HCT116 (cell line): ENCODE measurements around the gene GRIN1. TPM values are rescaled to one million over a fixed set of nuclear protein-coding genes. Genes with fewer than 3 reads are reported as not detected.

Experiments
- ATAC-seq: fragments of 200-7000 bp; cut with Tn5 transposase; 2 replicates; pipeline ENCODE4 v1.9.1; 2020; ENCODE audit warnings: mild to moderate bottlenecking, moderate library complexity
- BruUV-seq: library from RNA; stranded (reverse); fragments of 400-500 nt; replicated peaks from 2 replicates; lab custom pipeline; 2021; lab: Mats Ljungman, UMichigan
- CTCF ChIA-PET: fragments of 300-600 bp; sonication (Branson Sonifier 250); formaldehyde crosslinking; loops from one replicate; lab custom pipeline; 2021; ENCODE audit warnings: antibody characterized with exemption; lab: Charles Lee
- POLR2A ChIA-PET: fragments of 300-600, 350-600 bp; sonication (Branson Sonifier 250); formaldehyde crosslinking; loops from one replicate; lab custom pipeline; 2021; ENCODE audit warnings: antibody characterized with exemption; lab: Charles Lee
- RAD21 ChIA-PET, 2 experiments: fragments of 300-600 bp; sonication (Branson Sonifier 250); formaldehyde crosslinking; loops; one replicate each; lab custom pipeline; 2023; ENCODE audit warnings: low total read pairs in 2 of 2; ENCODE audit not compliant: uncharacterized antibody in 2 of 2, unreplicated experiment in 2 of 2, low non-redundant PET in 1 of 2; lab: Charles Lee
- DNase-seq: peaks from one replicate; pipeline ENCODE4 v3.0.0-alpha.2; 2010; ENCODE audit warnings: low read depth, low spot score
- H2AFZ ChIP-seq: fragments of 200-600 bp; shearing (Covaris generic), sonication (generic); 2 replicates; pipeline ENCODE4 v1.6.1; 2017; ENCODE audit warnings: low read depth, mixed run types, mixed read lengths, antibody characterized with exemption, low read length; ENCODE audit not compliant: poor library complexity, severe bottlenecking
- H3K27ac ChIP-seq: 2 replicates; pipeline ENCODE4 v1.5.1; 2012; ENCODE audit warnings: low read depth, low read length
- H3K27me3 ChIP-seq: fragments of 200-600 bp; sonication (generic); 2 replicates; pipeline ENCODE4 v1.6.1; 2016; ENCODE audit warnings: mixed run types, low read length, mixed read lengths; ENCODE audit not compliant: insufficient read depth
- H3K36me3 ChIP-seq, 2 experiments: fragments of 200-500 bp in 1 of 2; fragments of 200-600 bp in 1 of 2; sonication (Bioruptor generic) in 1 of 2; sonication (generic) in 1 of 2; 2 replicates each; pipeline versions ENCODE4 v1.5.1 to v1.6.1; 2014 to 2016; ENCODE audit warnings: low read length in 2 of 2, inconsistent platforms in 1 of 2, mixed read lengths in 1 of 2, mixed run types in 1 of 2; ENCODE audit not compliant: insufficient read depth in 2 of 2, control insufficient read depth in 1 of 2
- H3K4me1 ChIP-seq, 2 experiments: fragments of 200-600 bp in 1 of 2; sonication (generic) in 1 of 2; 2 replicates each; pipeline versions ENCODE4 v1.5.1 to v1.6.1; 2012 to 2017; ENCODE audit warnings: low read length in 2 of 2, inconsistent platforms in 1 of 2, mild to moderate bottlenecking in 1 of 2, mixed read lengths in 1 of 2, mixed run types in 1 of 2, moderate library complexity in 1 of 2; ENCODE audit not compliant: insufficient read depth in 2 of 2, control insufficient read depth in 1 of 2
- H3K4me2 ChIP-seq: fragments of 200-600 bp; sonication (generic); 2 replicates; pipeline ENCODE4 v1.6.1; 2017; ENCODE audit warnings: mixed run types, low read length, mixed read lengths
- H3K4me3 ChIP-seq, 2 experiments: fragments of 200-600 bp in 1 of 2; sonication (generic) in 1 of 2; replicated peaks in 1 of 2; 2 replicates each; pipeline ENCODE4 v1.5.1; 2011 to 2016; ENCODE audit warnings: low read length in 2 of 2, control low read depth in 1 of 2, low read depth in 1 of 2, mild to moderate bottlenecking in 1 of 2, mixed read lengths in 1 of 2, mixed run types in 1 of 2
- H3K79me2 ChIP-seq: fragments of 200-600 bp; sonication (generic); 2 replicates; pipeline ENCODE4 v1.6.1; 2017; ENCODE audit warnings: mild to moderate bottlenecking, mixed run types, low read length, moderate library complexity, mixed read lengths; ENCODE audit not compliant: insufficient read depth
- H3K9ac ChIP-seq: fragments of 200-600 bp; sonication (generic); 2 replicates; pipeline ENCODE4 v1.6.1; 2016; ENCODE audit warnings: low read length, mixed read lengths
- H3K9me2 ChIP-seq: fragments of 200-600 bp; sonication (generic), shearing (Covaris generic); 2 replicates; pipeline ENCODE4 v1.6.1; 2017; ENCODE audit warnings: mixed run types, mild to moderate bottlenecking, moderate library complexity; ENCODE audit not compliant: insufficient read depth
- H3K9me3 ChIP-seq, 2 experiments: fragments of 200-500 bp in 1 of 2; fragments of 200-600 bp in 1 of 2; sonication (Bioruptor generic) in 1 of 2; sonication (generic) in 1 of 2; 2 replicates each; pipeline ENCODE4 v1.6.1; 2014 to 2017; ENCODE audit warnings: low read length in 2 of 2, mixed read lengths in 2 of 2, inconsistent platforms in 1 of 2, low read depth in 1 of 2, mild to moderate bottlenecking in 1 of 2, mixed run types in 1 of 2, moderate library complexity in 1 of 2; ENCODE audit not compliant: control insufficient read depth in 1 of 2, insufficient read depth in 1 of 2
- H4K20me1 ChIP-seq: fragments of 200-600 bp; sonication (generic), shearing (Covaris generic); 2 replicates; pipeline ENCODE4 v1.6.1; 2017; ENCODE audit warnings: mixed run types, mild to moderate bottlenecking, moderate library complexity; ENCODE audit not compliant: insufficient read depth
- CBX3 ChIP-seq: IDR thresholded peaks from 2 replicates; pipeline ENCODE4 v1.6.1; 2012; ENCODE audit warnings: low read depth
- CEBPB ChIP-seq: IDR thresholded peaks from 2 replicates; pipeline ENCODE4 v1.6.1; 2012; ENCODE audit warnings: low read depth
- ELF1 ChIP-seq: IDR thresholded peaks from 2 replicates; pipeline ENCODE4 v1.6.1; 2012; ENCODE audit warnings: low read depth, borderline replicate concordance
- EZH2 ChIP-seq: fragments of 200-600 bp; sonication (generic); IDR thresholded peaks from 2 replicates; pipeline ENCODE4 v1.6.1; 2017; ENCODE audit warnings: antibody characterized with exemption, mixed run types
- EZH2phosphoT487 ChIP-seq: fragments of 200-600 bp; IDR thresholded peaks from 2 replicates; pipeline ENCODE4 v1.6.1; 2018; ENCODE audit warnings: antibody characterized with exemption, borderline replicate concordance
- FOSL1 ChIP-seq: IDR thresholded peaks from 2 replicates; pipeline ENCODE4 v1.6.1; 2012; ENCODE audit warnings: low read depth
- POLR2A ChIP-seq: IDR thresholded peaks from 2 replicates; pipeline ENCODE4 v1.7.0; 2011; ENCODE audit warnings: borderline replicate concordance; ENCODE audit not compliant: insufficient read depth, insufficient read length; ENCODE audit errors: extremely low read depth
- POLR2AphosphoS5 ChIP-seq: IDR thresholded peaks from 2 replicates; pipeline ENCODE4 v1.6.1; 2011; ENCODE audit warnings: mild to moderate bottlenecking, low read depth, low read length, moderate library complexity
- RAD21 ChIP-seq: IDR thresholded peaks from 2 replicates; pipeline ENCODE4 v1.6.1; 2012; ENCODE audit warnings: low read depth, mild to moderate bottlenecking
- SRF ChIP-seq: IDR thresholded peaks from 2 replicates; pipeline ENCODE4 v1.6.1; 2012; ENCODE audit warnings: low read depth
- TCF7L2 ChIP-seq: IDR thresholded peaks from 2 replicates; pipeline ENCODE4 v1.7.0; 2011; ENCODE audit warnings: borderline replicate concordance, inconsistent platforms; ENCODE audit not compliant: insufficient read depth, insufficient read length; ENCODE audit errors: extremely low read depth
- ZNF274 ChIP-seq: fragments of 200-500 bp; sonication (Bioruptor generic); IDR thresholded peaks from 2 replicates; pipeline ENCODE4 v1.6.1; 2014; ENCODE audit warnings: mild to moderate bottlenecking, low read depth, low read length, inconsistent platforms
- intact Hi-C: fragments of 100-400 bp; cut with micrococcal nuclease; formaldehyde crosslinking; loops from 2 replicates; pipeline ENCODE4 v1.10.0; 2022
- total RNA-seq: library from RNA; stranded (reverse); gene quantifications from one replicate; pipeline ENCODE4 v1.2.1, GENCODE V29; 2021; ENCODE audit not compliant: unreplicated experiment
- TF ChIP-seq, protein P1 (sequence below): IDR thresholded peaks from 2 replicates; pipeline ENCODE4 v1.6.1; 2011; ENCODE audit warnings: mild to moderate bottlenecking, low read length, moderate library complexity; ENCODE audit not compliant: insufficient replicate concordance; ENCODE audit errors: extremely low read depth
- TF ChIP-seq, protein P2 (sequence below): IDR thresholded peaks from 2 replicates; pipeline ENCODE4 v1.6.1; 2012
- TF ChIP-seq, protein P3 (sequence below), 3 experiments: fragments of 200-600 bp in 1 of 3; sonication (generic) in 1 of 3; IDR thresholded peaks in 2 of 3; conservative IDR thresholded peaks in 1 of 3; 2 replicates each; pipeline ENCODE4 v1.5.1; 2012 to 2017; ENCODE audit warnings: low read depth in 2 of 3, low read length in 2 of 3, antibody characterized with exemption in 1 of 3, borderline replicate concordance in 1 of 3, control low read depth in 1 of 3, mild to moderate bottlenecking in 1 of 3, mixed read lengths in 1 of 3, mixed run types in 1 of 3, moderate library complexity in 1 of 3; ENCODE audit not compliant: insufficient read depth in 1 of 3

The GRIN1 gene
- total RNA-seq, 1 experiment from 2014 or later = 23.1 TPM

DNA sequence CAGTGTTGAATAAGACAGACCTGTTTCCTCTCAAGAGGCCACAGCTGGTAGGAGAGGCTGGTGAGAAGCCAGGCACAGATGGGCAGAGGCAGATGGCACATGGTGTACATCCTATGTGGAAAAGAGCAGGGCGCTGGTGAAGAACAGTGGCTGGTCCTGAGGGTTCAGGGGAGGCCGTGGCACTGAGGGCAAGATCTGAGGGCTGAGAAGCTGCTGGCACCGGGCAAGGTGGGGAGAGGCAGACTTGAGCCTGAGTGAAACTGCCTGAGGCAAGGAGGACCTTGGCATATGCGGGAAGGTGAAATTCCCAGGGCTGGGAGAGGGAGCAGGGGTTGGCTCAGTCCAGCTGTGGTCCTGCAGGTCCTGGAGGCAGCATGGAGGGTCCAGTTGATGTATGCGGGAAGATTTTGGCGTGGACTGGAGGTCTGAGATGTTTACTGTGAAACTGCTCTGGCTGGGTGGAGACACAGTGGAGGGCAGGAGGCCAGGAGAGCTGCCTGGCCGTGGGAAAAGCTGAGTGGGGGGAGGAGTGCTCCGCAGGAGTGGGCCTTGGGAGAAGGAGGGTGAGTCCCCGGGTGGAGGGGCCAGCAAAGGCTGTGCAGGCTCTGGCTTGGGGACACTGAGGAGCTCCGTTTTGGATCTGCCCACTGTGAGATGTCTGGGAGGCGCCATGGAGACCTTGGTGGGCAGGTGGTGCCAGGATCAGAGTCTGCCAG, 49.6 kb upstream of the GRIN1 start:
- Histone ChIP-seq H3K79me2 (peaks cover 16% of the 10 kb centered on the region; the same call in 1 of the 2 replicates), H3K27me3 (no peaks in the 10 kb centered on the region), H3K9me3 (no peaks in the 10 kb centered on the region), H4K20me1 (no peaks in the 10 kb centered on the region), H3K4me3 (no peak overlapping the region), H3K9ac (no peak overlapping the region), H3K36me3 (peaks cover 4 to 6% of the 10 kb centered on the region in 2 experiments; a peak in 2 of 4 replicates), H3K4me2 (no peak overlapping the region), H3K27ac (no peak overlapping the region), H3K4me1 (peaks cover 19 to 30% of the 10 kb centered on the region in 2 experiments), H3K9me2 (no peaks in the 10 kb centered on the region), H2AFZ (no peak overlapping the region)
- ATAC-seq (no peak), DNase-seq (no peak)
- CTCF ChIA-PET = no interaction called here
- POLR2A ChIA-PET = no interaction called here
- RAD21 ChIA-PET = interaction anchor here in 1 of 2 experiments (0.7 kb wide), 1 partner anchor 289 kb away, joined by 3 read pairs; no protein-coding TSS in a partner anchor
- no TSS peak for BruUV-seq
- TF ChIP-seq FOSL1 = no peak
- TF ChIP-seq, protein P1, sequence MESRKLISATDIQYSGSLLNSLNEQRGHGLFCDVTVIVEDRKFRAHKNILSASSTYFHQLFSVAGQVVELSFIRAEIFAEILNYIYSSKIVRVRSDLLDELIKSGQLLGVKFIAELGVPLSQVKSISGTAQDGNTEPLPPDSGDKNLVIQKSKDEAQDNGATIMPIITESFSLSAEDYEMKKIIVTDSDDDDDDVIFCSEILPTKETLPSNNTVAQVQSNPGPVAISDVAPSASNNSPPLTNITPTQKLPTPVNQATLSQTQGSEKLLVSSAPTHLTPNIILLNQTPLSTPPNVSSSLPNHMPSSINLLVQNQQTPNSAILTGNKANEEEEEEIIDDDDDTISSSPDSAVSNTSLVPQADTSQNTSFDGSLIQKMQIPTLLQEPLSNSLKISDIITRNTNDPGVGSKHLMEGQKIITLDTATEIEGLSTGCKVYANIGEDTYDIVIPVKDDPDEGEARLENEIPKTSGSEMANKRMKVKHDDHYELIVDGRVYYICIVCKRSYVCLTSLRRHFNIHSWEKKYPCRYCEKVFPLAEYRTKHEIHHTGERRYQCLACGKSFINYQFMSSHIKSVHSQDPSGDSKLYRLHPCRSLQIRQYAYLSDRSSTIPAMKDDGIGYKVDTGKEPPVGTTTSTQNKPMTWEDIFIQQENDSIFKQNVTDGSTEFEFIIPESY = no peak
- TF ChIP-seq TCF7L2 = no peak
- TF ChIP-seq, protein P2, sequence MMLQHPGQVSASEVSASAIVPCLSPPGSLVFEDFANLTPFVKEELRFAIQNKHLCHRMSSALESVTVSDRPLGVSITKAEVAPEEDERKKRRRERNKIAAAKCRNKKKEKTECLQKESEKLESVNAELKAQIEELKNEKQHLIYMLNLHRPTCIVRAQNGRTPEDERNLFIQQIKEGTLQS = no peak
- no peak for TF ChIP-seq POLR2A
- TF ChIP-seq EZH2phosphoT487 = no peak
- TF ChIP-seq, protein P3, sequence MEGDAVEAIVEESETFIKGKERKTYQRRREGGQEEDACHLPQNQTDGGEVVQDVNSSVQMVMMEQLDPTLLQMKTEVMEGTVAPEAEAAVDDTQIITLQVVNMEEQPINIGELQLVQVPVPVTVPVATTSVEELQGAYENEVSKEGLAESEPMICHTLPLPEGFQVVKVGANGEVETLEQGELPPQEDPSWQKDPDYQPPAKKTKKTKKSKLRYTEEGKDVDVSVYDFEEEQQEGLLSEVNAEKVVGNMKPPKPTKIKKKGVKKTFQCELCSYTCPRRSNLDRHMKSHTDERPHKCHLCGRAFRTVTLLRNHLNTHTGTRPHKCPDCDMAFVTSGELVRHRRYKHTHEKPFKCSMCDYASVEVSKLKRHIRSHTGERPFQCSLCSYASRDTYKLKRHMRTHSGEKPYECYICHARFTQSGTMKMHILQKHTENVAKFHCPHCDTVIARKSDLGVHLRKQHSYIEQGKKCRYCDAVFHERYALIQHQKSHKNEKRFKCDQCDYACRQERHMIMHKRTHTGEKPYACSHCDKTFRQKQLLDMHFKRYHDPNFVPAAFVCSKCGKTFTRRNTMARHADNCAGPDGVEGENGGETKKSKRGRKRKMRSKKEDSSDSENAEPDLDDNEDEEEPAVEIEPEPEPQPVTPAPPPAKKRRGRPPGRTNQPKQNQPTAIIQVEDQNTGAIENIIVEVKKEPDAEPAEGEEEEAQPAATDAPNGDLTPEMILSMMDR (IDR thresholded peaks at IDR 0.05 in 2 of 3, conservative IDR thresholded peaks at IDR 0.05 in 1 of 3; ENCODE audit: borderline replicate concordance in 1 of 3, insufficient read depth in 1 of 3, low read depth in 2 of 3, low read length in 2 of 3) = no peak
- no peak for TF ChIP-seq EZH2
- no peak for TF ChIP-seq POLR2AphosphoS5
- TF ChIP-seq ZNF274 = no peak
- TF ChIP-seq CBX3 = no peak
- TF ChIP-seq ELF1 = no peak
- no peak for TF ChIP-seq SRF
- no peak for TF ChIP-seq CEBPB
- no peak for TF ChIP-seq RAD21
- intact Hi-C loops = no loop called here
